SK-N-SH (cell line): ENCODE data around the gene GLOD5. TPM values are rescaled to one million over a fixed set of nuclear protein-coding genes. Genes with fewer than 3 reads are reported as not detected.

Source experiments
- CTCF ChIA-PET: fragments of 300-600, 350-600 bp; formaldehyde crosslinking; extraction: SDS; loops from one replicate; lab custom pipeline; 2021; lab: Yijun Ruan, JAX
- POLR2A ChIA-PET: fragments of 350-600 bp; sonication (Branson Sonifier 250); formaldehyde crosslinking; extraction: SDS; loops from one replicate; lab custom pipeline; 2020; ENCODE audit warnings: antibody characterized with exemption, inconsistent platforms; lab: Yijun Ruan, JAX
- DNase-seq: peaks from one replicate; pipeline ENCODE4 v3.0.0; 2012
- H2AFZ ChIP-seq: fragments of 200-600 bp; sonication (generic); 2 replicates; pipeline ENCODE4 v1.8.1; 2016; ENCODE audit warnings: antibody characterized with exemption, mild to moderate bottlenecking, low read depth
- H3F3A ChIP-seq: fragments of 200-600 bp; sonication (generic); replicated peaks from 2 replicates; pipeline ENCODE3; 2016; ENCODE audit warnings: antibody characterized with exemption, mild to moderate bottlenecking; ENCODE audit not compliant: insufficient read depth
- H3K27ac ChIP-seq, 2 experiments: fragments of 200-500 bp in 1 of 2; fragments of 200-600 bp in 1 of 2; sonication (Bioruptor generic) in 1 of 2; sonication (generic), shearing (Covaris generic) in 1 of 2; 2 replicates each; pipeline versions ENCODE4 v1.5.1 to v1.6.1; 2014 to 2016; ENCODE audit warnings: low read depth in 2 of 2, inconsistent platforms in 1 of 2, low read length in 1 of 2, mild to moderate bottlenecking in 1 of 2, mixed read lengths in 1 of 2
- H3K27me3 ChIP-seq: fragments of 200-600 bp; sonication (generic), shearing (Covaris generic); 2 replicates; pipeline ENCODE4 v1.6.1; 2016; ENCODE audit warnings: mixed run types; ENCODE audit not compliant: insufficient read depth
- H3K36me3 ChIP-seq, 2 experiments: fragments of 200-500 bp in 1 of 2; fragments of 200-600 bp in 1 of 2; sonication (Bioruptor generic) in 1 of 2; sonication (generic) in 1 of 2; replicated peaks in 1 of 2; 2 replicates each; pipeline versions ENCODE3 to v1.5.1; 2014 to 2016; ENCODE audit warnings: low read length in 1 of 2, mild to moderate bottlenecking in 1 of 2; ENCODE audit not compliant: insufficient read depth in 2 of 2, control insufficient read depth in 1 of 2
- H3K4me1 ChIP-seq, 2 experiments: fragments of 200-500 bp in 1 of 2; fragments of 200-600 bp in 1 of 2; sonication (Bioruptor generic) in 1 of 2; sonication (generic), shearing (Covaris generic) in 1 of 2; 2 replicates each; pipeline versions ENCODE4 v1.5.1 to v1.6.1; 2014 to 2016; ENCODE audit warnings: low read depth in 1 of 2, low read length in 1 of 2, mixed run types in 1 of 2; ENCODE audit not compliant: insufficient read depth in 2 of 2, control insufficient read depth in 1 of 2
- H3K4me2 ChIP-seq: fragments of 200-600 bp; sonication (generic), shearing (Covaris generic); 2 replicates; pipeline ENCODE4 v1.6.1; 2017; ENCODE audit warnings: mixed run types
- H3K4me3 ChIP-seq, 2 experiments: fragments of 200-500 bp in 1 of 2; fragments of 200-600 bp in 1 of 2; sonication (Bioruptor generic) in 1 of 2; sonication (generic), shearing (Covaris generic) in 1 of 2; 2 replicates each; pipeline versions ENCODE4 v1.5.1 to v1.8.1; 2014 to 2016; ENCODE audit warnings: low read depth in 2 of 2, inconsistent platforms in 1 of 2, low read length in 1 of 2, mild to moderate bottlenecking in 1 of 2, mixed read lengths in 1 of 2, moderate library complexity in 1 of 2
- H3K79me2 ChIP-seq: fragments of 200-600 bp; sonication (generic); 2 replicates; pipeline ENCODE4 v1.8.1; 2017; ENCODE audit warnings: mild to moderate bottlenecking; ENCODE audit not compliant: insufficient read depth
- H3K9ac ChIP-seq: fragments of 200-600 bp; sonication (generic); 2 replicates; pipeline ENCODE4 v1.6.1; 2017; ENCODE audit warnings: mixed run types
- H3K9me2 ChIP-seq: fragments of 200-600 bp; sonication (generic); 2 replicates; pipeline ENCODE4 v1.6.1; 2017; ENCODE audit warnings: mixed run types
- H3K9me3 ChIP-seq: fragments of 200-600 bp; sonication (generic); 2 replicates; pipeline ENCODE4 v1.6.1; 2017; ENCODE audit warnings: mixed run types, mild to moderate bottlenecking, moderate library complexity
- H4K20me1 ChIP-seq: fragments of 200-600 bp; sonication (generic); 2 replicates; pipeline ENCODE4 v1.6.1; 2017; ENCODE audit warnings: mild to moderate bottlenecking, mixed run types; ENCODE audit not compliant: insufficient read depth
- CHD2 ChIP-seq: fragments of 150-350 bp; IDR thresholded peaks from 2 replicates; pipeline ENCODE4 v1.6.1; 2018; ENCODE audit warnings: low read length; ENCODE audit not compliant: partially characterized antibody
- CTCF ChIP-seq: fragments of 200-600 bp; sonication (generic); IDR thresholded peaks from 2 replicates; pipeline ENCODE4 v1.6.1; 2017; ENCODE audit warnings: antibody characterized with exemption, mild to moderate bottlenecking, moderate library complexity
- ELF1 ChIP-seq: IDR thresholded peaks from 2 replicates; pipeline ENCODE4 v1.4.0; 2012
- EZH2phosphoT487 ChIP-seq: fragments of 200-600 bp; sonication (generic); IDR thresholded peaks from 2 replicates; pipeline ENCODE4 v1.6.1; 2017; ENCODE audit warnings: low read depth, mixed run types, mild to moderate bottlenecking, antibody characterized with exemption, moderate library complexity, borderline replicate concordance
- FOSL2 ChIP-seq: IDR thresholded peaks from 2 replicates; pipeline ENCODE4 v1.4.0; 2012; ENCODE audit warnings: low read depth, mild to moderate bottlenecking, moderate library complexity, borderline replicate concordance
- GABPA ChIP-seq: IDR thresholded peaks from 2 replicates; pipeline ENCODE4 v1.4.0; 2012; ENCODE audit warnings: low read depth, mild to moderate bottlenecking
- GATA2 ChIP-seq: sonication (generic); formaldehyde crosslinking; IDR thresholded peaks from 2 replicates; pipeline ENCODE4 v1.5.0; 2020; ENCODE audit warnings: mild to moderate bottlenecking, missing genetic modification reagents
- IRF3 ChIP-seq: fragments of 150-350 bp; IDR thresholded peaks from 2 replicates; pipeline ENCODE4 v1.6.1; 2016; ENCODE audit warnings: mild to moderate bottlenecking, low read depth, low read length
- JUND ChIP-seq: IDR thresholded peaks from 2 replicates; pipeline ENCODE4 v1.4.0; 2012
- MAX ChIP-seq: IDR thresholded peaks from 2 replicates; pipeline ENCODE4 v1.4.0; 2012; ENCODE audit warnings: low read depth
- MEF2A ChIP-seq: IDR thresholded peaks from 2 replicates; pipeline ENCODE4 v1.4.0; 2012; ENCODE audit warnings: low read depth, borderline replicate concordance
- MXI1 ChIP-seq: IDR thresholded peaks from 2 replicates; pipeline ENCODE4 v1.6.1; 2012; ENCODE audit warnings: mild to moderate bottlenecking, low read depth, low read length, improper control_type of control experiment
- NFIC ChIP-seq: IDR thresholded peaks from 2 replicates; pipeline ENCODE4 v1.4.0; 2012; ENCODE audit warnings: borderline replicate concordance
- PBX3 ChIP-seq: IDR thresholded peaks from 2 replicates; pipeline ENCODE4; 2012
- POLR2AphosphoS5 ChIP-seq: IDR thresholded peaks from 2 replicates; pipeline ENCODE4 v1.6.1; 2012; ENCODE audit warnings: low read depth, low read length
- REST ChIP-seq: IDR thresholded peaks from 2 replicates; pipeline ENCODE4 v1.6.1; 2012; ENCODE audit warnings: mild to moderate bottlenecking, low read depth, low read length, moderate library complexity
- RXRA ChIP-seq: IDR thresholded peaks from 2 replicates; pipeline ENCODE4 v1.4.0; 2012; ENCODE audit warnings: low read depth, mild to moderate bottlenecking, borderline replicate concordance
- SIN3A ChIP-seq: IDR thresholded peaks from 2 replicates; pipeline ENCODE4 v1.6.1; 2012; ENCODE audit warnings: low read depth, mild to moderate bottlenecking, low read length, moderate library complexity, borderline replicate concordance
- TAF1 ChIP-seq: IDR thresholded peaks from 2 replicates; pipeline ENCODE4 v1.6.1; 2012; ENCODE audit warnings: low read depth, mild to moderate bottlenecking, low read length, moderate library complexity, borderline replicate concordance
- TCF12 ChIP-seq: IDR thresholded peaks from 2 replicates; pipeline ENCODE4 v1.4.0; 2012
- TEAD4 ChIP-seq: IDR thresholded peaks from 2 replicates; pipeline ENCODE4 v1.4.0; 2012; ENCODE audit warnings: mild to moderate bottlenecking, borderline replicate concordance; ENCODE audit not compliant: insufficient read depth
- USF1 ChIP-seq: IDR thresholded peaks from 2 replicates; pipeline ENCODE4 v1.4.0; 2012; ENCODE audit warnings: low read depth, borderline replicate concordance
- YY1 ChIP-seq: IDR thresholded peaks from 2 replicates; pipeline ENCODE4 v1.4.0; 2012; ENCODE audit warnings: low read depth, mild to moderate bottlenecking
- WGBS: methylation state at CpG from one replicate; pipeline ENCODE4 v1.1.6; 2017; ENCODE audit warnings: low lambda C conversion rate; 5-methylcytosine and 5-hydroxymethylcytosine counted together
- polyA plus RNA-seq, 3 experiments: library from polyadenylated mRNA; depleted of rRNA; stranded (reverse); fragments of >200 nt; gene quantifications; 2 replicates each; pipeline ENCODE4 v1.2.3, GENCODE V29; 2012

GLOD5 gene
- polyA plus RNA-seq, 1 of the 3 experiments (the other 2 are of a cell fraction), result not detected

- H3K4me3 ChIP-seq, result no peak overlapping the region
- H3K36me3 ChIP-seq, result no peaks in the 10 kb centered on the region
- H3K4me1 ChIP-seq, result no peaks in the 10 kb centered on the region
- peaks cover 23% of the 10 kb centered on the region; the same call in 1 of the 2 replicates for H3K27me3 ChIP-seq
- CTCF ChIA-PET, result no interaction called here
- no CpG with 5 or more reads among the region's 7 CpGs for WGBS
- DNase-seq, result no peak
- H3K9me2 ChIP-seq, result no peaks in the 10 kb centered on the region
- TF ChIP-seq ELF1 (no peak), RXRA (no peak), GATA2 (CRISPR knock-in tag) (no peak), TAF1 (no peak), MXI1 (no peak), IRF3 (no peak), PBX3 (no peak), FOSL2 (no peak), YY1 (no peak), MEF2A (no peak), CTCF (no peak), JUND (no peak), SIN3A (no peak), MAX (no peak), TEAD4 (no peak), TCF12 (no peak), NFIC (no peak)
- H3K9me3 ChIP-seq, result no peaks in the 10 kb centered on the region
- H3K79me2 ChIP-seq, result no peaks in the 10 kb centered on the region
- H3K9ac ChIP-seq, result no peak overlapping the region
- H2AFZ ChIP-seq, result no peak overlapping the region
- no peak overlapping the region for H3K4me2 ChIP-seq
- no peaks in the 10 kb centered on the region for H3F3A ChIP-seq
- no peak overlapping the region for H3K27ac ChIP-seq
- POLR2A ChIA-PET, result no interaction called here
- H4K20me1 ChIP-seq, result no peaks in the 10 kb centered on the region
Measured at GRCh38 chrX:48792219-48792618, 30.7 kb downstream of the GLOD5 start.

- H4K20me1 ChIP-seq, result no peaks in the 10 kb centered on the region
- H3K4me3 ChIP-seq, result no peak overlapping the region
- H3K27me3 ChIP-seq, result peaks cover 13% of the 10 kb centered on the region; the same call in 1 of the 2 replicates
- H3K27ac ChIP-seq, result no peak overlapping the region
- H3F3A ChIP-seq, result no peaks in the 10 kb centered on the region
- no peaks in the 10 kb centered on the region for H3K36me3 ChIP-seq
- no peak overlapping the region for H3K9ac ChIP-seq
- no peaks in the 10 kb centered on the region for H3K4me1 ChIP-seq
- DNase-seq, result no peak
- no peaks in the 10 kb centered on the region for H3K9me2 ChIP-seq
- no peaks in the 10 kb centered on the region for H3K79me2 ChIP-seq
- no peaks in the 10 kb centered on the region for H3K9me3 ChIP-seq
- H2AFZ ChIP-seq, result no peak overlapping the region
- 59% methylated on average over 2 of the region's 4 CpGs for WGBS
- ChIA-PET POLR2A (no interaction called here), CTCF (interaction anchor here (1.1 kb wide), 1 partner anchor 10 kb away, joined by 4 read pairs; no protein-coding TSS in a partner anchor)
- no peak overlapping the region for H3K4me2 ChIP-seq
- TF ChIP-seq CHD2 (no peak), TCF12 (no peak), GABPA (no peak), REST (no peak), POLR2AphosphoS5 (no peak), USF1 (no peak), RXRA (no peak), EZH2phosphoT487 (no peak)
Measured at GRCh38 chrX:48793935-48794334, 32.4 kb downstream of the GLOD5 start.
